ENCODE measurements around the gene ZNF491. TPM values are rescaled to one million over a fixed set of nuclear protein-coding genes. Genes with fewer than 3 reads are reported as not detected.

Gene ZNF491
- total RNA-seq, 1 experiment from 2014 or later = not detected

GRCh38 chr19:11763117-11763516 is 35.2 kb upstream of the ZNF491 start:
- CTCF ChIA-PET = no interaction called here
- Histone ChIP-seq H3K4me1 (ENCODE audit: control insufficient read depth in 1 of 2, insufficient read depth in 2 of 2, low read length in 2 of 2) (peaks cover 0 to 10% of the 10 kb centered on the region in 2 experiments; a peak in 1 of 4 replicates), H3K9me2 (ENCODE audit: insufficient read depth) (no peaks in the 10 kb centered on the region), H4K20me1 (ENCODE audit: insufficient read depth) (no peaks in the 10 kb centered on the region), H3K36me3 (ENCODE audit: control insufficient read depth in 1 of 2, insufficient read depth in 2 of 2, low read length in 2 of 2) (no peaks in the 10 kb centered on the region), H3K79me2 (ENCODE audit: insufficient read depth, low read length) (no peaks in the 10 kb centered on the region), H3K27me3 (ENCODE audit: insufficient read depth, low read length) (no peaks in the 10 kb centered on the region), H3K4me2 (ENCODE audit: low read length) (no peak overlapping the region), H3K9ac (ENCODE audit: low read length) (no peak overlapping the region), H3K9me3 (ENCODE audit: control insufficient read depth in 1 of 2, insufficient read depth in 1 of 2, low read depth in 1 of 2, low read length in 2 of 2) (no peaks in the 10 kb centered on the region), H2AFZ (ENCODE audit: low read depth, low read length, poor library complexity, severe bottlenecking) (no peak overlapping the region), H3K27ac (ENCODE audit: low read depth, low read length) (no peak overlapping the region), H3K4me3 (replicated peaks in 1 of 2; ENCODE audit: low read depth in 1 of 2, low read length in 2 of 2) (no peak overlapping the region)
- DNase-seq (ENCODE audit: low read depth, low spot score) (no peak), ATAC-seq (no peak)
- RAD21 ChIA-PET (ENCODE audit: low non-redundant PET in 1 of 2, low total read pairs in 2 of 2, uncharacterized antibody in 2 of 2, unreplicated experiment in 2 of 2) = no interaction called here
- TF ChIP-seq TCF7L2 (IDR thresholded peaks at IDR 0.05; ENCODE audit: borderline replicate concordance, extremely low read depth, insufficient read depth, insufficient read length) (no peak), EZH2 (IDR thresholded peaks at IDR 0.05) (no peak)
- TF ChIP-seq, protein P1, sequence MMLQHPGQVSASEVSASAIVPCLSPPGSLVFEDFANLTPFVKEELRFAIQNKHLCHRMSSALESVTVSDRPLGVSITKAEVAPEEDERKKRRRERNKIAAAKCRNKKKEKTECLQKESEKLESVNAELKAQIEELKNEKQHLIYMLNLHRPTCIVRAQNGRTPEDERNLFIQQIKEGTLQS (IDR thresholded peaks at IDR 0.05) = no peak
- TF ChIP-seq, protein P2, sequence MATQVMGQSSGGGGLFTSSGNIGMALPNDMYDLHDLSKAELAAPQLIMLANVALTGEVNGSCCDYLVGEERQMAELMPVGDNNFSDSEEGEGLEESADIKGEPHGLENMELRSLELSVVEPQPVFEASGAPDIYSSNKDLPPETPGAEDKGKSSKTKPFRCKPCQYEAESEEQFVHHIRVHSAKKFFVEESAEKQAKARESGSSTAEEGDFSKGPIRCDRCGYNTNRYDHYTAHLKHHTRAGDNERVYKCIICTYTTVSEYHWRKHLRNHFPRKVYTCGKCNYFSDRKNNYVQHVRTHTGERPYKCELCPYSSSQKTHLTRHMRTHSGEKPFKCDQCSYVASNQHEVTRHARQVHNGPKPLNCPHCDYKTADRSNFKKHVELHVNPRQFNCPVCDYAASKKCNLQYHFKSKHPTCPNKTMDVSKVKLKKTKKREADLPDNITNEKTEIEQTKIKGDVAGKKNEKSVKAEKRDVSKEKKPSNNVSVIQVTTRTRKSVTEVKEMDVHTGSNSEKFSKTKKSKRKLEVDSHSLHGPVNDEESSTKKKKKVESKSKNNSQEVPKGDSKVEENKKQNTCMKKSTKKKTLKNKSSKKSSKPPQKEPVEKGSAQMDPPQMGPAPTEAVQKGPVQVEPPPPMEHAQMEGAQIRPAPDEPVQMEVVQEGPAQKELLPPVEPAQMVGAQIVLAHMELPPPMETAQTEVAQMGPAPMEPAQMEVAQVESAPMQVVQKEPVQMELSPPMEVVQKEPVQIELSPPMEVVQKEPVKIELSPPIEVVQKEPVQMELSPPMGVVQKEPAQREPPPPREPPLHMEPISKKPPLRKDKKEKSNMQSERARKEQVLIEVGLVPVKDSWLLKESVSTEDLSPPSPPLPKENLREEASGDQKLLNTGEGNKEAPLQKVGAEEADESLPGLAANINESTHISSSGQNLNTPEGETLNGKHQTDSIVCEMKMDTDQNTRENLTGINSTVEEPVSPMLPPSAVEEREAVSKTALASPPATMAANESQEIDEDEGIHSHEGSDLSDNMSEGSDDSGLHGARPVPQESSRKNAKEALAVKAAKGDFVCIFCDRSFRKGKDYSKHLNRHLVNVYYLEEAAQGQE (IDR thresholded peaks at IDR 0.05; ENCODE audit: low read depth) = no peak
- TF ChIP-seq, protein P3, sequence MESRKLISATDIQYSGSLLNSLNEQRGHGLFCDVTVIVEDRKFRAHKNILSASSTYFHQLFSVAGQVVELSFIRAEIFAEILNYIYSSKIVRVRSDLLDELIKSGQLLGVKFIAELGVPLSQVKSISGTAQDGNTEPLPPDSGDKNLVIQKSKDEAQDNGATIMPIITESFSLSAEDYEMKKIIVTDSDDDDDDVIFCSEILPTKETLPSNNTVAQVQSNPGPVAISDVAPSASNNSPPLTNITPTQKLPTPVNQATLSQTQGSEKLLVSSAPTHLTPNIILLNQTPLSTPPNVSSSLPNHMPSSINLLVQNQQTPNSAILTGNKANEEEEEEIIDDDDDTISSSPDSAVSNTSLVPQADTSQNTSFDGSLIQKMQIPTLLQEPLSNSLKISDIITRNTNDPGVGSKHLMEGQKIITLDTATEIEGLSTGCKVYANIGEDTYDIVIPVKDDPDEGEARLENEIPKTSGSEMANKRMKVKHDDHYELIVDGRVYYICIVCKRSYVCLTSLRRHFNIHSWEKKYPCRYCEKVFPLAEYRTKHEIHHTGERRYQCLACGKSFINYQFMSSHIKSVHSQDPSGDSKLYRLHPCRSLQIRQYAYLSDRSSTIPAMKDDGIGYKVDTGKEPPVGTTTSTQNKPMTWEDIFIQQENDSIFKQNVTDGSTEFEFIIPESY (IDR thresholded peaks at IDR 0.05; ENCODE audit: extremely low read depth, insufficient replicate concordance, low read length) = no peak
- POLR2A ChIA-PET = no interaction called here
- intact Hi-C loops (cut with micrococcal nuclease) = no loop called here
- no TSS peak for BruUV-seq (replicated peaks)

Data from HCT116 (cell line).